HEK293 (cell line): ENCODE data around the gene B4GALNT2.

Experiments used
- KLF9 ChIP-seq: fragments of 450-650 bp; formaldehyde crosslinking; IDR thresholded peaks from 2 replicates; pipeline ENCODE4 v1.5.1; 2016; ENCODE audit warnings: missing biosample characterization, missing genetic modification characterization, low read depth
- RBAK ChIP-seq: fragments of 450-650 bp; formaldehyde crosslinking; IDR thresholded peaks from 2 replicates; pipeline ENCODE4 v1.5.1; 2016; ENCODE audit warnings: missing biosample characterization, missing genetic modification characterization
- YY1 ChIP-seq: fragments of 450-650 bp; formaldehyde crosslinking; IDR thresholded peaks from 2 replicates; pipeline ENCODE4 v1.5.1; 2018; ENCODE audit warnings: missing biosample characterization, missing genetic modification characterization
- ZNF544 ChIP-seq: fragments of 450-650 bp; formaldehyde crosslinking; IDR thresholded peaks from 2 replicates; pipeline ENCODE4 v1.5.0; 2017; ENCODE audit warnings: missing biosample characterization, missing genetic modification characterization
- TF ChIP-seq, protein P1 (sequence below): fragments of 450-650 bp; formaldehyde crosslinking; IDR thresholded peaks from 2 replicates; pipeline ENCODE4 v1.5.1; 2016; ENCODE audit warnings: missing biosample characterization, missing genetic modification characterization
- TF ChIP-seq, protein P2 (sequence below): fragments of 450-650 bp; formaldehyde crosslinking; IDR thresholded peaks from 2 replicates; pipeline ENCODE4 v1.5.1; 2016; ENCODE audit warnings: missing biosample characterization, missing genetic modification characterization, low read depth
- TF ChIP-seq, protein P3 (sequence below): fragments of 450-650 bp; formaldehyde crosslinking; IDR thresholded peaks from 2 replicates; pipeline ENCODE4 v1.5.1; 2016; ENCODE audit warnings: missing biosample characterization, missing genetic modification characterization

DNA sequence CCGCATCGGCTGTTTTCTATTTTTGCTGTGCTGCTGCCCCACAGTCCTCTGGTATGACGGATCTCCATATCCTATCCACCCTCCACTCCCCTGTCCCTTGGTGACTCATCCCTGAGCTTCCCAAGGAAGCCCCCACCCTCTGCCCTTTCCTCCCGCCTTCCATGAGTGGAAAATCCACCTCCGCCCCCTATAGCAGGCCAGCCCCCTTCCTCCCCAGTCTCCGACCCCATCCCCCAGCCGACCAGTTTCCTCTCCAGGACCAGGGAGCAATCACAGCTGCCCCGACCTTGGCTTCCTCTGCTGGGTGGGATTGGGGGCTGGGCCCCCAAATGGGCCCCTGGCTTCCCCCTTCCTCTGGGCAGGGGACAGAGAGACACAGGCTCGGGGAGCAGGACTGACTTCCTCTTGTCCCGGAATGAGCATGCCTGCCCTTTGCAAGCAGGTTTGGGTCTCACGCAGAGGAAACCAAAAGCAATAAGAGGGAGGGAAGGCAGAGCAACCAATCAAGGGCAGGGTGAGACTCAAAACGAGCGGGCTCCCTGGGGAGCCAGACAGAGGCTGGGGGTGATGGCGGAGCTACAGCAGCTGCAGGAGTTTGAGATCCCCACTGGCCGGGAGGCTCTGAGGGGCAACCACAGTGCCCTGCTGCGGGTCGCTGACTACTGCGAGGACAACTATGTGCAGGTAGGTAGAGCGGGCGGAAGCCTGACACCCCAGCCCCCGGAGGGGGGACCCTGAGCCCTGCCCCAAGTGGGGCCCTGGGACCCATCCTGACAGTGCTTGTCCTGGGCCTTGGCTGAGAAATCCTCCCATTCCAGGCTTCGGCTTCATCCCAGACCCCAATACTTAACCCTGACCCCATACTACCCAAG, 77.8 kb downstream of the B4GALNT2 start, which contains the start of the genes ABI3 and GNGT2:
- TF ChIP-seq, protein P1, sequence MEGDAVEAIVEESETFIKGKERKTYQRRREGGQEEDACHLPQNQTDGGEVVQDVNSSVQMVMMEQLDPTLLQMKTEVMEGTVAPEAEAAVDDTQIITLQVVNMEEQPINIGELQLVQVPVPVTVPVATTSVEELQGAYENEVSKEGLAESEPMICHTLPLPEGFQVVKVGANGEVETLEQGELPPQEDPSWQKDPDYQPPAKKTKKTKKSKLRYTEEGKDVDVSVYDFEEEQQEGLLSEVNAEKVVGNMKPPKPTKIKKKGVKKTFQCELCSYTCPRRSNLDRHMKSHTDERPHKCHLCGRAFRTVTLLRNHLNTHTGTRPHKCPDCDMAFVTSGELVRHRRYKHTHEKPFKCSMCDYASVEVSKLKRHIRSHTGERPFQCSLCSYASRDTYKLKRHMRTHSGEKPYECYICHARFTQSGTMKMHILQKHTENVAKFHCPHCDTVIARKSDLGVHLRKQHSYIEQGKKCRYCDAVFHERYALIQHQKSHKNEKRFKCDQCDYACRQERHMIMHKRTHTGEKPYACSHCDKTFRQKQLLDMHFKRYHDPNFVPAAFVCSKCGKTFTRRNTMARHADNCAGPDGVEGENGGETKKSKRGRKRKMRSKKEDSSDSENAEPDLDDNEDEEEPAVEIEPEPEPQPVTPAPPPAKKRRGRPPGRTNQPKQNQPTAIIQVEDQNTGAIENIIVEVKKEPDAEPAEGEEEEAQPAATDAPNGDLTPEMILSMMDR (tag by site-specific recombination) = no peak
- TF ChIP-seq, protein P2, sequence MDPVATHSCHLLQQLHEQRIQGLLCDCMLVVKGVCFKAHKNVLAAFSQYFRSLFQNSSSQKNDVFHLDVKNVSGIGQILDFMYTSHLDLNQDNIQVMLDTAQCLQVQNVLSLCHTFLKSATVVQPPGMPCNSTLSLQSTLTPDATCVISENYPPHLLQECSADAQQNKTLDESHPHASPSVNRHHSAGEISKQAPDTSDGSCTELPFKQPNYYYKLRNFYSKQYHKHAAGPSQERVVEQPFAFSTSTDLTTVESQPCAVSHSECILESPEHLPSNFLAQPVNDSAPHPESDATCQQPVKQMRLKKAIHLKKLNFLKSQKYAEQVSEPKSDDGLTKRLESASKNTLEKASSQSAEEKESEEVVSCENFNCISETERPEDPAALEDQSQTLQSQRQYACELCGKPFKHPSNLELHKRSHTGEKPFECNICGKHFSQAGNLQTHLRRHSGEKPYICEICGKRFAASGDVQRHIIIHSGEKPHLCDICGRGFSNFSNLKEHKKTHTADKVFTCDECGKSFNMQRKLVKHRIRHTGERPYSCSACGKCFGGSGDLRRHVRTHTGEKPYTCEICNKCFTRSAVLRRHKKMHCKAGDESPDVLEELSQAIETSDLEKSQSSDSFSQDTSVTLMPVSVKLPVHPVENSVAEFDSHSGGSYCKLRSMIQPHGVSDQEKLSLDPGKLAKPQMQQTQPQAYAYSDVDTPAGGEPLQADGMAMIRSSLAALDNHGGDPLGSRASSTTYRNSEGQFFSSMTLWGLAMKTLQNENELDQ = no peak
- TF ChIP-seq, protein P3, sequence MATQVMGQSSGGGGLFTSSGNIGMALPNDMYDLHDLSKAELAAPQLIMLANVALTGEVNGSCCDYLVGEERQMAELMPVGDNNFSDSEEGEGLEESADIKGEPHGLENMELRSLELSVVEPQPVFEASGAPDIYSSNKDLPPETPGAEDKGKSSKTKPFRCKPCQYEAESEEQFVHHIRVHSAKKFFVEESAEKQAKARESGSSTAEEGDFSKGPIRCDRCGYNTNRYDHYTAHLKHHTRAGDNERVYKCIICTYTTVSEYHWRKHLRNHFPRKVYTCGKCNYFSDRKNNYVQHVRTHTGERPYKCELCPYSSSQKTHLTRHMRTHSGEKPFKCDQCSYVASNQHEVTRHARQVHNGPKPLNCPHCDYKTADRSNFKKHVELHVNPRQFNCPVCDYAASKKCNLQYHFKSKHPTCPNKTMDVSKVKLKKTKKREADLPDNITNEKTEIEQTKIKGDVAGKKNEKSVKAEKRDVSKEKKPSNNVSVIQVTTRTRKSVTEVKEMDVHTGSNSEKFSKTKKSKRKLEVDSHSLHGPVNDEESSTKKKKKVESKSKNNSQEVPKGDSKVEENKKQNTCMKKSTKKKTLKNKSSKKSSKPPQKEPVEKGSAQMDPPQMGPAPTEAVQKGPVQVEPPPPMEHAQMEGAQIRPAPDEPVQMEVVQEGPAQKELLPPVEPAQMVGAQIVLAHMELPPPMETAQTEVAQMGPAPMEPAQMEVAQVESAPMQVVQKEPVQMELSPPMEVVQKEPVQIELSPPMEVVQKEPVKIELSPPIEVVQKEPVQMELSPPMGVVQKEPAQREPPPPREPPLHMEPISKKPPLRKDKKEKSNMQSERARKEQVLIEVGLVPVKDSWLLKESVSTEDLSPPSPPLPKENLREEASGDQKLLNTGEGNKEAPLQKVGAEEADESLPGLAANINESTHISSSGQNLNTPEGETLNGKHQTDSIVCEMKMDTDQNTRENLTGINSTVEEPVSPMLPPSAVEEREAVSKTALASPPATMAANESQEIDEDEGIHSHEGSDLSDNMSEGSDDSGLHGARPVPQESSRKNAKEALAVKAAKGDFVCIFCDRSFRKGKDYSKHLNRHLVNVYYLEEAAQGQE (tag by site-specific recombination) = no peak
- no peak for TF ChIP-seq KLF9 (tag by site-specific recombination)
- TF ChIP-seq RBAK = no peak
- TF ChIP-seq YY1 (tag by site-specific recombination) = no peak
- TF ChIP-seq ZNF544 = no peak
